Activated T-helper 1 cell treated with anti-CD3 and anti-CD28 coated beads, Interleukin-2, amount 50 U/mL, for 16 hours (primary cell): ENCODE measurements around the gene CDR2.

ENCODE experiments used
- DNase-seq, 2 donors: peaks; one replicate each; pipeline ENCODE4 v3.0.0-alpha.2; 2020; ENCODE audit warnings: low read depth in 1 of 2, low spot score in 1 of 2

Gene CDR2

GRCh38 chr16:22324787-22325597 is 49.4 kb downstream of the CDR2 start:
- no peak for DNase-seq

- no peak for DNase-seq
These were observed 50.2 kb downstream of the CDR2 start for GRCh38 chr16:22323959-22324786.

- DNase-seq = no peak
These were observed 51.1 kb downstream of the CDR2 start for GRCh38 chr16:22323173-22323958.

- no peak for DNase-seq
These were observed 51.7 kb downstream of the CDR2 start for GRCh38 chr16:22322741-22323140.

- DNase-seq = no peak
These were observed 52.4 kb downstream of the CDR2 start for GRCh38 chr16:22322021-22322471.

GRCh38 chr16:22321340-22322001 is 52.9 kb downstream of the CDR2 start:
- DNase-seq = peak; percentile 52 to 53

GRCh38 chr16:22320572-22321339 is 53.7 kb downstream of the CDR2 start:
- no peak for DNase-seq

GRCh38 chr16:22318690-22319358 is 55.6 kb downstream of the CDR2 start:
- peak; percentile 22 to 44 for DNase-seq

- no peak for DNase-seq
These were observed 56.8 kb downstream of the CDR2 start for GRCh38 chr16:22317625-22318024.

- no peak for DNase-seq
These were observed 57.4 kb downstream of the CDR2 start for GRCh38 chr16:22317001-22317530.

- no peak for DNase-seq
These were observed 58.0 kb downstream of the CDR2 start for GRCh38 chr16:22316411-22316811.

GRCh38 chr16:22315979-22316378 is 58.4 kb downstream of the CDR2 start:
- no peak for DNase-seq

GRCh38 chr16:22314661-22315626 is 59.5 kb downstream of the CDR2 start:
- no peak for DNase-seq

GRCh38 chr16:22313876-22314470 is 60.4 kb downstream of the CDR2 start:
- DNase-seq = no peak

- no peak for DNase-seq
These were observed 61.3 kb downstream of the CDR2 start for GRCh38 chr16:22312897-22313781.

- no peak for DNase-seq
These were observed 62.9 kb downstream of the CDR2 start for GRCh38 chr16:22311520-22311919.
